ENCODE data around the gene GCAT. TPM values are rescaled to one million over a fixed set of nuclear protein-coding genes. Genes with fewer than 3 reads are reported as not detected.

GCAT gene
- total RNA-seq, 4 donors from 2014 or later: 8.0 to 21.0 (median 15.7) TPM

DNA sequence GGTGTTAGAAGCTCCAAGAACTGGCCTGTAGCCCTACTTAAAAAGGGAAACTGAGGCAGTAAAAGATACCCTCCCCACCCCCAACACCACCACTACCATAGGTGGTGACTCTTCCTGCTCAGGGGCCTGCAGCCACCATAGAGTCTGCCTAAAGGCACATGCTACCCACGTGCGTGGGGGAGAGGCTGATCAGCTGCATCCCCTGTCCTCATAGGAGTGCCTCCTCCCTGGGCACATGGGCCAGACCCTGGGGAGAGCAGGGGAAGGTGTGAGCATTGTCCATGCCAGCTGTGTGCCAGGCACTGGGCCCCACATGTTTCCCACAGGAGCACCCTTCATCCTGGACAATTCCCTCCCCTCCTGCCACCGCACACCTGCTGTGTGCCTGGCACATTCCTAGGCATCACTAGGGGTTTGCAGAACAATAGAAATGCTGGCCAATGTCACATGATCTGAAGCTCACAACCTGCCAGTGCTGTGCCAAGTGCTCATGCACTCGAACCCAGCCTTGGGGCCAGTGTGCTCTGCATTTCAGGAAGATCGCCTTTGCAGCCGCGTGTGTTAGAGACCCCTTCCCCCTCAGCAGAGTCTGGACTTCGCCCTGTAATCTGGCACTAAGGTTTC is 41.7 kb upstream of the GCAT start:
- H3K4me1 ChIP-seq: peaks cover 0 to 12% (median 0%) of the 10 kb centered on the region in 3 donors
- H3K36me3 ChIP-seq: peaks cover 0 to 94% of the 10 kb centered on the region in 2 donors
- H3K27me3 ChIP-seq: no peaks in the 10 kb centered on the region
- H3K9me3 ChIP-seq: no peaks in the 10 kb centered on the region
- 88 to 97% methylated on average over 4 to 5 of the region's 8 CpGs for WGBS, 2 donors (ENCODE audit: low coverage in 1 of 2)
- no peak overlapping the region for H3K27ac ChIP-seq
- no peak overlapping the region for H3K4me3 ChIP-seq
- no peak for ATAC-seq
- TF ChIP-seq POLR2AphosphoS5 (IDR thresholded peaks at IDR 0.05): no peak
- no peak for TF ChIP-seq EP300 (IDR thresholded peaks at IDR 0.05)
- TF ChIP-seq POLR2A (IDR thresholded peaks at IDR 0.05): no peak
- TF ChIP-seq, protein P1, sequence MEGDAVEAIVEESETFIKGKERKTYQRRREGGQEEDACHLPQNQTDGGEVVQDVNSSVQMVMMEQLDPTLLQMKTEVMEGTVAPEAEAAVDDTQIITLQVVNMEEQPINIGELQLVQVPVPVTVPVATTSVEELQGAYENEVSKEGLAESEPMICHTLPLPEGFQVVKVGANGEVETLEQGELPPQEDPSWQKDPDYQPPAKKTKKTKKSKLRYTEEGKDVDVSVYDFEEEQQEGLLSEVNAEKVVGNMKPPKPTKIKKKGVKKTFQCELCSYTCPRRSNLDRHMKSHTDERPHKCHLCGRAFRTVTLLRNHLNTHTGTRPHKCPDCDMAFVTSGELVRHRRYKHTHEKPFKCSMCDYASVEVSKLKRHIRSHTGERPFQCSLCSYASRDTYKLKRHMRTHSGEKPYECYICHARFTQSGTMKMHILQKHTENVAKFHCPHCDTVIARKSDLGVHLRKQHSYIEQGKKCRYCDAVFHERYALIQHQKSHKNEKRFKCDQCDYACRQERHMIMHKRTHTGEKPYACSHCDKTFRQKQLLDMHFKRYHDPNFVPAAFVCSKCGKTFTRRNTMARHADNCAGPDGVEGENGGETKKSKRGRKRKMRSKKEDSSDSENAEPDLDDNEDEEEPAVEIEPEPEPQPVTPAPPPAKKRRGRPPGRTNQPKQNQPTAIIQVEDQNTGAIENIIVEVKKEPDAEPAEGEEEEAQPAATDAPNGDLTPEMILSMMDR (IDR thresholded peaks at IDR 0.05): no peak

GRCh38 chr22:37768273-37768672 is 39.5 kb upstream of the GCAT start:
- Histone ChIP-seq H3K27ac (no peak overlapping the region), H3K9me3 (no peaks in the 10 kb centered on the region), H3K4me1 (peaks cover 0 to 12% (median 0%) of the 10 kb centered on the region in 3 donors), H3K27me3 (no peaks in the 10 kb centered on the region), H3K4me3 (no peak overlapping the region), H3K36me3 (peaks cover 0 to 95% of the 10 kb centered on the region in 2 donors)
- WGBS, 2 donors (ENCODE audit: low coverage in 1 of 2): 100% methylated on average over 1 of the region's 3 CpGs; no CpG with 5 or more reads in 1 of the 2 donors
- no peak for ATAC-seq
- TF ChIP-seq, protein P1 (IDR thresholded peaks at IDR 0.05): no peak
- TF ChIP-seq POLR2AphosphoS5 (IDR thresholded peaks at IDR 0.05) (no peak), EP300 (IDR thresholded peaks at IDR 0.05) (no peak), POLR2A (IDR thresholded peaks at IDR 0.05) (no peak)

DNA sequence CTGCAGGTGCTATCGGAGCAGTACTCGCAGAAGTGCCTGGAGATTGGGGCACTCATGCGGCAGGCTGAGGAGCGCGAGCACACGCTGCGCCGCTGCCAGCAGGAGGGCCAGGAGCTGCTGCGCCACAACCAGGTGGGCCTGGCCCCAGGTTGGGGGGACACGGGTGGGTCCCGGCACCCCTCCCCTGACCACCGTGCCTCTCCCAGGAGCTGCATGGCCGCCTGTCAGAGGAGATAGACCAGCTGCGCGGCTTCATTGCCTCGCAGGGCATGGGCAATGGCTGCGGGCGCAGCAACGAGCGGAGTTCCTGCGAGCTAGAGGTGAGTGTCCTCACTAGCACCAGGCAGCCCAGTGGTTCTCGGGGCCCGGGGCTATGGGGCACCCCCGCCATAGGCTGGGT is 38.7 kb upstream of the GCAT start:
- Histone ChIP-seq H3K9me3 (no peaks in the 10 kb centered on the region), H3K27me3 (no peaks in the 10 kb centered on the region), H3K36me3 (peaks cover 0 to 95% of the 10 kb centered on the region in 2 donors), H3K27ac (no peak overlapping the region), H3K4me3 (no peak overlapping the region), H3K4me1 (peaks cover 0 to 12% (median 0%) of the 10 kb centered on the region in 3 donors)
- WGBS, 2 donors (ENCODE audit: low coverage in 1 of 2): 93% methylated on average over 3 of the region's 24 CpGs; no CpG with 5 or more reads in 1 of the 2 donors
- ATAC-seq: no peak
- TF ChIP-seq, protein P1 (IDR thresholded peaks at IDR 0.05): no peak
- TF ChIP-seq EP300 (IDR thresholded peaks at IDR 0.05) (no peak), POLR2AphosphoS5 (IDR thresholded peaks at IDR 0.05) (no peak), POLR2A (IDR thresholded peaks at IDR 0.05) (no peak)

DNA sequence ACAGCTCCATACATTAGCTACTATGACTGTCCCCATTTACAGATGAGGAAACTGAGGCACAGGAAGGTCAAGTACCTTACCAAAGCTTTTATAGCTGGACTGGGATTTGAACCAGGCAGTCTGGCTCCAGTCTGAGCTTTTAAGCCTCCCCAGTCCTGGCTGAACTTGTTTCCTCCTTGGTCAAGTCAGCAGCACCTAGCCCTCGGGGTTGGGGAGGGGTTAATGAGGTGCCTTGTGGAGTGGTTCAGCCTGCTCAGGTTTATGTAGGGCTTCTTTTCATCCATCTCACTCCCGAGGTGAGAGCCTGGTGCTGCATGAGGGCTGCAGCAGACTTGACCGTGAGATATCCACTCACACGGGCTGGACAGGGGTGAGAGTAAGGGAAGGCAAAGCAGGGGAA is 36.7 kb upstream of the GCAT start:
- no peaks in the 10 kb centered on the region for H3K4me1 ChIP-seq
- no peak overlapping the region for H3K27ac ChIP-seq
- H3K4me3 ChIP-seq: no peak overlapping the region
- ATAC-seq: no peak
- peaks cover 0 to 90% of the 10 kb centered on the region in 2 donors for H3K36me3 ChIP-seq
- TF ChIP-seq POLR2A (IDR thresholded peaks at IDR 0.05): no peak
- TF ChIP-seq POLR2AphosphoS5 (IDR thresholded peaks at IDR 0.05): no peak
- no peak for TF ChIP-seq EP300 (IDR thresholded peaks at IDR 0.05)
- TF ChIP-seq, protein P1 (IDR thresholded peaks at IDR 0.05): no peak
- H3K27me3 ChIP-seq: no peaks in the 10 kb centered on the region
- WGBS, 2 donors (ENCODE audit: low coverage in 1 of 2): 100% methylated on average over 2 of the region's 4 CpGs
- no peaks in the 10 kb centered on the region for H3K9me3 ChIP-seq
